Heart left ventricle (tissue), 16 donors: ENCODE measurements around the gene PIP5K1C. TPM values are rescaled to one million over a fixed set of nuclear protein-coding genes. Genes with fewer than 3 reads are reported as not detected.

Experiments
- ATAC-seq, 4 donors: fragments of 200-7000 bp; cut with Tn5 transposase; one replicate each; pipeline ENCODE4 v1.9.1; 2020 to 2022; ENCODE audit warnings: moderate library complexity in 4 of 4, mild to moderate bottlenecking in 3 of 4, moderate number of reproducible peaks in 1 of 4
- DNase-seq, 5 donors: peaks; one replicate each; pipeline ENCODE4 v3.0.0-alpha.2; 2020
- H3K27ac ChIP-seq, 12 donors: fragments of 200-600 bp; sonication (generic) in 4 of 12; one replicate each; pipeline versions ENCODE4 v1.5.0 to v1.8.0; 2016 to 2022; ENCODE audit warnings: mild to moderate bottlenecking in 2 of 12
- H3K27me3 ChIP-seq, 9 donors: fragments of 200-600 bp; sonication (generic) in 2 of 9; one replicate each; pipeline versions ENCODE4 v1.5.1 to v1.8.0; 2016 to 2022; ENCODE audit warnings: mild to moderate bottlenecking in 3 of 9
- H3K36me3 ChIP-seq, 9 donors: fragments of 200-600 bp; sonication (generic) in 2 of 9; one replicate each; pipeline versions ENCODE4 v1.5.0 to v1.8.0; 2018 to 2022; ENCODE audit warnings: mild to moderate bottlenecking in 2 of 9
- H3K4me1 ChIP-seq, 12 donors: fragments of 200-600 bp; sonication (generic) in 4 of 12; one replicate each; pipeline versions ENCODE4 v1.5.0 to v1.8.0; 2016 to 2022; ENCODE audit warnings: mild to moderate bottlenecking in 3 of 12
- H3K4me3 ChIP-seq, 12 donors: fragments of 200-600 bp; sonication (generic) in 4 of 12; one replicate each; pipeline versions ENCODE4 v1.5.0 to v1.8.0; 2017 to 2022; ENCODE audit warnings: mild to moderate bottlenecking in 9 of 12, moderate library complexity in 4 of 12
- H3K9me3 ChIP-seq, 12 donors: fragments of 200-600 bp; sonication (generic) in 4 of 12; one replicate each; pipeline versions ENCODE4 v1.5.0 to v1.8.0; 2016 to 2022; ENCODE audit warnings: mild to moderate bottlenecking in 1 of 12
- CTCF ChIP-seq, 12 donors: fragments of 200-600 bp; sonication (generic) in 4 of 12; IDR thresholded peaks; one replicate each; pipeline versions ENCODE4 v1.5.0 to v1.8.0; 2018 to 2022; ENCODE audit warnings: antibody characterized with exemption in 12 of 12, mild to moderate bottlenecking in 5 of 12
- POLR2A ChIP-seq, 2 donors: fragments of 450-650 bp; IDR thresholded peaks; one replicate each; pipeline ENCODE4 v1.6.1; 2017; ENCODE audit warnings: antibody characterized with exemption in 2 of 2, mild to moderate bottlenecking in 2 of 2, moderate library complexity in 2 of 2
- WGBS, 4 donors: extraction: QIAGEN DNeasy Blood & Tissue Kit in 2 of 4; methylation state at CpG; one replicate each; pipeline versions ENCODE4 v1.1.5 to v1.1.7; 2013 to 2018; 5-methylcytosine and 5-hydroxymethylcytosine counted together
- intact Hi-C, 10 donors: fragments of 100-400 bp; cut with DNase I; formaldehyde crosslinking; loops; one replicate each; pipeline versions ENCODE4 v1.11.1 to v1.14.2; 2022
- polyA plus RNA-seq, 2 donors: library from polyadenylated mRNA; stranded (reverse); fragments of 200-250 nt; gene quantifications; one replicate each; pipeline ENCODE4 v1.2.3, GENCODE V29; 2013
- total RNA-seq, 9 donors: library from RNA; depleted of rRNA in 2 of 9; stranded (reverse); fragments of >200 nt in 2 of 9; fragmentation: NEBNext Ultra II Directional in 3 of 9; extraction: Animal tissue kit (Norgen Biotek cat#: 25700) in 3 of 9; gene quantifications; one replicate each; pipeline versions ENCODE4 v1.1.0 to v1.2.4, GENCODE V29; 2016 to 2023
- donor health status: ischemic (EF 13 %, LVEDD 7.1; RV severe dilation, severe dysfunction).
- donor health status: healthy with polysubstance abuse.
- donor health status: DM: no; HTN: yes; CAD: no.
- donor health status: DM: no; HTN: no; CAD: no.
- donor health status: ischemic (EF 25% LVEDD 6.9; RV normal size, moderate dysfunction).
- donor health status: ischemic (EF 25% LVEDD 5.7; RV mildly dilated, moderate dysfunction).
- donor health status: healthy.
- donor health status: DM: yes; HTN: yes; CAD: no.
- donor health status: ischemic (EF 35%, LVEDD 5.7; RV mildly dilated, moderate dysfunction).
- donor health status: nonischemic (EF 11% LVEDD 7.7; RV severe dilation, severe dysfunction).
- donor health status: DM: yes; HTN: yes; CAD: no.
- donor health status: PGD.
- donor health status: ischemic (EF 29% LVEDD 5.4; RV normal size, mild dysfunction).
- donor health status: nonischemic (EF 23%, LVEDD 6.1; RV moderate dilation, normal function).

The PIP5K1C gene
- total and polyA plus RNA-seq, 11 donors: 23.9 to 56.6 (median 36.3) TPM

- TF ChIP-seq POLR2A (IDR thresholded peaks at IDR 0.05) (no peak), CTCF (IDR thresholded peaks at IDR 0.05) (no peak)
- peaks cover 25 to 48% (median 35%) of the 10 kb centered on the region in 9 donors for H3K27me3 ChIP-seq
- intact Hi-C loops: no loop called here
These were observed 24.9 kb upstream of the PIP5K1C start for GRCh38 chr19:3725121-3725520.

GRCh38 chr19:3723883-3724282 is 23.6 kb upstream of the PIP5K1C start:
- intact Hi-C loops: no loop called here
- no peak overlapping the region for H3K4me3 ChIP-seq
- no peaks in the 10 kb centered on the region for H3K36me3 ChIP-seq
- H3K4me1 ChIP-seq: peaks cover 0 to 20% (median 8%) of the 10 kb centered on the region in 12 donors
- 33 to 56% (median 40%) methylated on average over 8 of the region's 8 CpGs for WGBS, 4 donors
- H3K9me3 ChIP-seq: peaks cover 0 to under 1% (median 0%) of the 10 kb centered on the region in 12 donors
- H3K27ac ChIP-seq: no peak overlapping the region
- DNase-seq (no peak), ATAC-seq (no peak)
- peaks cover 31 to 61% (median 44%) of the 10 kb centered on the region in 9 donors for H3K27me3 ChIP-seq
- TF ChIP-seq POLR2A (IDR thresholded peaks at IDR 0.05) (no peak), CTCF (IDR thresholded peaks at IDR 0.05) (no peak)

More at GRCh38 chr19:3725121-3725520, 24.9 kb upstream of the PIP5K1C start:
- Histone ChIP-seq H3K9me3 (peaks cover 0 to 5% (median 0%) of the 10 kb centered on the region in 12 donors), H3K27ac (no peak overlapping the region), H3K4me3 (no peak overlapping the region), H3K4me1 (peaks cover 0 to 20% (median 8%) of the 10 kb centered on the region in 12 donors), H3K36me3 (no peaks in the 10 kb centered on the region)
- DNase-seq: no peak
- WGBS, 4 donors: 65 to 74% (median 68%) methylated on average over 3 of the region's 3 CpGs
- ATAC-seq: no peak

- no peaks in the 10 kb centered on the region for H3K36me3 ChIP-seq
- DNase-seq: no peak
- TF ChIP-seq CTCF (IDR thresholded peaks at IDR 0.05): no peak
- no peak for TF ChIP-seq POLR2A (IDR thresholded peaks at IDR 0.05)
- peaks cover 31 to 67% (median 44%) of the 10 kb centered on the region in 9 donors for H3K27me3 ChIP-seq
- no peak overlapping the region for H3K27ac ChIP-seq
- H3K9me3 ChIP-seq: no peaks in the 10 kb centered on the region
- intact Hi-C loops: no loop called here
- no peak for ATAC-seq
- peaks cover 0 to 22% (median 8%) of the 10 kb centered on the region in 12 donors for H3K4me1 ChIP-seq
- H3K4me3 ChIP-seq: no peak overlapping the region
- 77 to 85% (median 78%) methylated on average over 5 of the region's 5 CpGs for WGBS, 4 donors
These were observed 22.8 kb upstream of the PIP5K1C start for GRCh38 chr19:3723110-3723488.

GRCh38 chr19:3722443-3723109 is 22.3 kb upstream of the PIP5K1C start:
- H3K36me3 ChIP-seq: no peaks in the 10 kb centered on the region
- no peak for TF ChIP-seq POLR2A (IDR thresholded peaks at IDR 0.05)
- WGBS, 4 donors: 2 to 19% (median 4%) methylated on average over 6 to 30 of the region's 30 CpGs
- intact Hi-C loops: no loop called here
- peaks cover 31 to 67% (median 44%) of the 10 kb centered on the region in 9 donors for H3K27me3 ChIP-seq
- peaks cover 0 to 22% (median 8%) of the 10 kb centered on the region in 12 donors for H3K4me1 ChIP-seq
- no peak for ATAC-seq
- no peak for DNase-seq
- H3K27ac ChIP-seq: no peak overlapping the region
- no peak overlapping the region for H3K4me3 ChIP-seq
- no peaks in the 10 kb centered on the region for H3K9me3 ChIP-seq
